GM18873 (cell line): Measurements from ENCODE around the gene ENTPD6.
"Not testable (repeated sequence)": the region's sequence is repeated elsewhere in the genome, so short reads cannot be mapped to it uniquely, and the experiment has no call there.

ENCODE experiments used
- ATAC-seq: cut with Tn5 transposase; IDR thresholded peaks from one replicate; pipeline ENCODE4 v1.9.1; 2021; ENCODE audit warnings: mild to moderate bottlenecking, moderate library complexity, moderate number of reproducible peaks; ENCODE audit not compliant: unreplicated experiment, low FRiP score

The ENTPD6 gene

DNA sequence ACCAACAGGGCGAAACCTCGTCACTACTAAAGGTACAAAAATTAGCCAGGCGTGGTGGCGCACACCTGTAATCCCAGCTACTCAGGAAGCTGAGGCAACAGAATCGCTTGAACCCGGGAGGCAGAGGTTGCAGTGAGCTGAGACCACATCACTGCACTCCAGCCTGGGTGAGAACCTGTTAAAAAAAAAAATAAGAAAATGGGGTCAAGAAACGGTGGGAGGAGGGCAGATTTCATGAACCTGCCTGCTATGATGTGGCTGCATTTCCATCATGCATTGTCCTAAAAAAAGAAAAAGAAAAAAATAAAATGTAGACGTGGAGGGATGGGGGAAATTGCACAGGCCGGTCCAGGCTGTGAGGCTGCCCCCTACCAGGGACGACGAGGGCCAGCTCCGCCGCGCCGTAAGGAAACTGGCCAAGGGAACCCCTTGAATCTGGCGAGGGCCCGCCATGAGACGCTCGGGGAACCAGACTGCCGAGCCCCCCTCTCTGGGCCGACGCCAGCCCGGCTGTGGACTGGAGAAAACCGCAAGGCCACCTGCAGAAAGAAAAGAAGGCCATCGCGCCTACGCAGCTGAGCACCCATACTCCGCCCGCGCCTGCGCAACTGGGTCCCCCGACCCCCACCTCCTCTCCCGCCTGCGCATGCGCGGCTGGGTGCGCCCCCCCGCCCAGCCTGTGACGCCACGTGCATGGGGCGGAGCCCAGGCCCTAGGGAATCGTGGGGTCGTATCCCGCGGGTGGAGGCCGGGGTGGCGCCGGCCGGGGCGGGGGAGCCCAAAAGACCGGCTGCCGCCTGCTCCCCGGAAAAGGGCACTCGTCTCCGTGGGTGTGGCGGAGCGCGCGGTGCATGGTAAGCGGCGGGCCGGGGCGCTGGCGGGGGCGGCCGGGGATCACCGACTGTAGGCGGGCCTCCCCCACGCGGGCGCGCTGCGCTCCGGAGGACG lies at the start of gene ENTPD6:
ENTPD6 (plus strand) TSS at position 699 of the 948 bp plus-strand sequence. CDS start 10,825 bp downstream, outside the sequence.
- ATAC-seq = peak; percentile 70

DNA sequence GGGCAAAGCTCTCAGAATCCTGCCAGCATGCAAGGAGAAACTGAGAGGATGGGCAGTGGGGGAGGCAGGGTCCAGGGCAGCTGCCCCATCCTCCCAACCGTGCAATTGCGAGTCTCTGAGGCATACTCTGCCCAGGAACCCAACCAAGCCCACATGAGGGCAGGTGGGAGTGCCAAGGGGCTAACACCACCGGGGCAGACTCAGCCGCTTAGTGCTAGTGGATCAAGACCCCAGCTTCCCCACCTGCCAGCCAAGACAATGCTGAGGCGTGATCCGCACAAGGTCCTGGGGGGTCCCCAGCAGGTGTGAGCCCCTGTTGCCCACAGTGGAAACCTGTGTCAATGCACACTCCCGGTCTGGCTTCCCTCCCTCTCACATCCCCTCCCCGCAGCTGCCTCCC lies 48.5 kb upstream of the ENTPD6 start:
- no peak for ATAC-seq

DNA sequence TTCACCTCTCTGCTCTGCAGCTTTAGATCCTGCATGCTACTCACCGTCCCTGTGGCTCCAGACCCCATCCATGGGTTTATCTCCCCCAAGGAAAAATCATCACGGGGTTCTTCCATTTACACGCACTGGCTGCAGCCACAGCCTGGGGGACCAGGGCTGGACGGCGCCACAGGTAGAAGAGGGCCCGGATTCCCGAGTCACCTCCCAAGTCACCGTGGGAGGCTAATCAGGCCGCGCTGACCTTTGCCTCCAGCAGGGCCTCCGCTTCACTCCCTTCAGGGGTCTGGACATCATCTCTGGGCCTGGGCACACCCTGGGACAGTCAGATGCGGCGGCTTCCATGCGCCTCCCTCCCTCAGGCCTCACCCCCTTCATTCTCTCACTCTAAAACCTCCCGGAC lies 47.8 kb upstream of the ENTPD6 start:
- ATAC-seq = no peak

DNA sequence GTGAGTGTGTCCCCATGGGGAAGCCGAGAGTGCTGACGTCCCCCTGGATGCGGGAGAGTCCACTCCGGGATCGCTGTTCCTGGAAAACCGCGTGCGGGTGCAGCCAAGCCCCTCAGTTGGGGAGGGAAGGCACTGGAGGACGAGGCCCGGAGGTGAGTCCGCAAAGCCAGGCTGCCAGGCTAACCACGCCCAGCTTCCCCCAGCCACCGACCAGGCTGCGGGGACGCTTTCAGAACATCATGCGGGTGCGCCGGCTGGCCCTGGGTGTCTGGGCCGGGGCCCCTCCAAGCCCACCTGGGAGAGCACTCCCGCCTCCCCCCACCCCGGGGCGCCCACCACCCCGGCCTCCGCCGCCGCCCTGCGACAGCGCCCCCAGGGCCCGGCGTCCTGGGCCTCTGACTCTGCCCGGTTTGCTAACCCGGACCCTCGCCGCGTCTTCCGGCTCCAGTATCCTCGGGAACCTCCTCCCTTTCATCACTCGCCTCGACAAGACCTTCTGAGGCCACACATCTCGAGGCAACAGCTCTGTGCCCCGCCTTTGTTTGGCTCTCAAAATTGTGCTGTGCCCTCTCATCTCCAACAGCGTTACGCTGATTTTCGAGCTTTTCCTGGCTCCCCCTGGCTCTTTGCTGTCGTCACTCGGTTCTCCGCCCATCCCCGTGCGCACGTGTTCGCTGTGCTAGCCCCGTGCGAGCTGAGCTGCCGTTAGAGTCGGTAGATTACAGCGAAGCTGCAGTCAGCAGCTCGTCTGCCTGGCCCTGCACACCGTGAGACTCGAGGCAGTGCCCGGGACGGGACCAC lies 47.1 kb upstream of the ENTPD6 start:
- no peak for ATAC-seq

DNA sequence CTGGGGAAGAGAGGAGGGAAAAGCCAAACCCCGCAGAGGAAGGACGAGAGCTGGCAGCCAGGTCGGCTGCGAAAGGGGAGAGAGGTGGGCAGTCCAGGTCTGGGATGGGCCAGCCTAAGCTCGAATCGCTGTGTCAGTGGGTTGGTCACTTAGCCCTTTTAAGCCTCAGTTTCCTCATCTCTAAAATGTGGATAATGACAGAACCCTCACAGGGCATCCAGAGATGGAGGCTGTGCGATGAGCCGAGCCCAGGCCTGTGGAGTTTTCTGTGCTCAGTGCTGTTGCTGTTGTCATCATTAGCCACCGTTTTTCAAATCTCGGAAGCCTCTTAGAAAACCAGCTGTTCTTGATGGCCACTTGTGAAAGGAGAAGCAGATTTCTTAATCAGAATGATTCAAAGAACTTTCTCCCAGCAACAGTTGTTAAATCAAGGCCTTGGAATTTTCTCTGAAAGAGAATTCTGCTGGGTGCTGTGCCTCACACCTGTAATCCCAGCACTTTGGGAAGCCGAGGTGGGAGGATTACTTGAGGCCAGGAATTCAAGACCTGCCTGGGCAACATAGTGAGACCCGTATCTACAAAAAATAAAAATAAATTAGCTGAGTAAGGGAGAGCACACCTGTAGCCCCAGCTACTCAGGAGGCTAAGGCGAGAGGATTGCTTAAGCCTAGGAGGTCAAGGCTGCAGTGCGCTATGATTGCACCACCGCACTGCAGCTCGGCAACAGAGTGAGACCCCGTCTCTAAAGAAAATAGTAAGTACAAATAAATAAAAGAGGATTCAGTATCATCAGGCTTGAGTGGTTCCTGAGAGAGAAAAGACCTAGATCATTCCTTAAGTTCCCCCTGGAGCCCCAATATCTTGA lies 46.3 kb upstream of the ENTPD6 start:
- no peak for ATAC-seq

DNA sequence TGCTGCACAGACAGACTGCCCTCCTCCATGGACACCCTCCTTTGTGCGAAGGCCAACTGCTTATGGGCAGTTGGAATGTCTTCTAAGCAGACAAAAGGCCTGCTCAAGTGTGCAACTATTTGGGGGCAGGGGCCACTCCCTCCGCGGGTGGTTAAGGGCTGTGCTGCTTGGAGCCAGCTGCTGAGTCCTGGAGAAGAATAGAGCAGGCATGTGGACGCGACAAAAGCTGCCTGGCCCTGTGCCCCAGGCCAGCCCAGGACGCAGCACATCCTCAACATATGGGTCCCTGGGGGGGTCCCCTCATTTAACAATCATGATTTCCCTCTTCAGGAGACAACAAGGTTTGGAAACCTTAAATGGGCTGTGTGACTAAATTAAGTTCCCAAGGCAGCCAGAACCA lies 45.5 kb upstream of the ENTPD6 start:
- no peak for ATAC-seq

DNA sequence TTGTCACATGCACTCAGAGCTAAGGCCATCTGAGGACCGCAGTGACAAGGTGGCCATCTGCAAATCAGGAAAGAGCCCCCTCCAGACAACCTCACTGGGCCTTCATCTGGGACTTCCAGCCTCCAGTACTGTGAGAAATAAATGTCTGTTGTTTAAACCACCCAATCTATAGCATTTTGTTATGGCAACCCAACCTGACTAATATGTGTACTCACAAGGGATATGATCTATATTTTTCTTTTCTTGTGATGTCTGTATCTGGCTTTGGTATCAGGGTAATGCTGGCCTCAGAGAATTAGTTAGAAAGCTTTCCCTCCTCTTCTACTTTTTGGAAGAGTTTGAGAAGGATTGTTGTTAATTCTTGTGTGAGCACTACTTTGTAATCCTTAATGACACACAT lies 37.5 kb upstream of the ENTPD6 start:
- no peak for ATAC-seq

DNA sequence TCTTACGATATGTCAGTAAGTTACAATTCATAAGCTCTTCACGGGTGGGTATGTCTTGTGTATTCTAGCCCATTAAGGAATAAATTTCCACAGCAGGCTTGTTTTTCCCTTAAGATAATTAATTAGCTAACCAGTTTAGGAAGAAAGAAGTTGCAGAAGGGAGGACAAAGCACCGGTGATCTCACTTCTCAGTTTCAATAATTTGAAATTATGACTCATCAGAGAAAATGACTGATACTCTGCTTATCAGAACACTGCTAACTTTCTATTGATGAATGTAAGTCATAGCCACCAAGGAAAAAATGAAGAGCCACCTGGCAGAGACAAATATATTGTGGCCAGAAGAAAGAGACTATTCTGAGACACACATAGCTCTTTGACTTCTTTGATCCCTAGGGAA lies 35.0 kb upstream of the ENTPD6 start:
- peak; percentile 63 for ATAC-seq

DNA sequence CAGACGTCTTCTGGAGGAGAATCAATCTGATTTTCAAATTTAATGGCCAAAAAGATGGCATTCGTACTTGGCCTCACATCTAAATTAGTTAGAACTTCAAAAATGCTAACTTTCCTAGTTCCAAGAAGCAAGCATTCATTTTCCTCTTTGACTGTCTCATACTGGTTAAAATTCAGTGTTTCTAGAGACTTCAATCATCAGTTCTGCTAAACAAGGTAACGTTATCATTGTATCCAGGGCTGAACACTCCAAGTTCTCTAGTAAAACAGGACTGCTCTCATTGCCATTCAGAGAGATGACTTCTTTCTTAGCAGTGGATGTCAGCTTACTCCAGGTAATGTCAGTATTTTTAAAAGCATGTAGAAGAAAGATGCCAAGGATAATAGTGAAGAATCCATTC lies 34.6 kb upstream of the ENTPD6 start:
- ATAC-seq = no peak

DNA sequence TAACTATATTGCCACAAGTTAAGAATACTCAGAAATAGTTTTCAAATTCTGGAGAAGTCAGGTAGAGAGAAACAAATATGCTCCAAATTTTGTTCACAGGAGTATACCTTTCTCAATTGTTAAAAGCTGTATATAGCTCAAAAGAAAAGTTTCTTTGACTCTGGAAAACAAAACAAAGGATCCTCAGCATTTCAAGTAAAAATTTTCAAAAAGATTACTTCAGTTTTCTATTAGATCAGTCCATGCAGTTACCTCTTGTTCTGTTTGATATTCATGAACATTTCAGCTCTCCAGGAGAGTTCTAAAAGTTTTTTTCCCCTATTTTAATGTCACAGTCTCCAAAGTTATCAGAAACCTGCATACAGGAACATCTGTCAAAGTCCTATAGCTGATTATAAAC lies 30.4 kb upstream of the ENTPD6 start:
- ATAC-seq = no peak

DNA sequence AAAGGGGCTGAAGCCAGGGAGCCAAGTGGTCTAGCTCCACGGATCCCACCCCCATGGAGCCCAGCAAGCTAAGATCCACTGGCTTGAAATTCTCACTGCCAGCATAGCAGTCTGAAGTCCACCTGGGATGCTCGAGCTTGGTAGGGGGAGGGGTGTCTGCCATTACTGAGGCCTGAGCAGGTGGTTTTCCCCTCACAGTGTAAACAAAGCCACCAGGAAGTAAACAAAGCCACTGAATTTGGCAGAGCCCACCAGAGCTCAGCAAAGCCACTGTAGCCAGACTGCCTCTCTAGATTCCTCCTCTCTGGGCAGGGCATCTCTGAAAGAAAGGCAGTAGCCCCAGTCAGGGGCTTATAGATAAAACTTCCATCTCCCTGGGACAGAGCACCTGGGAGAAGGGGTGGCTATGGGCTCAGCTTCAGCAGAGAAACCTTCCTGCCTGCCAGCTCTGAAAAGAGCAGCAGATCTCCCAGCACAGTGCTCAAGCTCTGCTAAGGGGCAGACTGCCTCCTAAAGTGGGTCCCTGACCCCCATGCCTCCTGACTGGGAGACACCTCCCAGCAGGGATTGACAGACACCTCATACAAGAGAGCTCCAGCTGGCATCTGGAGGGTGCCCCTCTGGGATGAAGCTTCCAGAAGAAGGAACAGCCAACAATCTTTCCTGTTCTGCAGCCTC lies 29.3 kb upstream of the ENTPD6 start:
- ATAC-seq = not testable (repeated sequence)

DNA sequence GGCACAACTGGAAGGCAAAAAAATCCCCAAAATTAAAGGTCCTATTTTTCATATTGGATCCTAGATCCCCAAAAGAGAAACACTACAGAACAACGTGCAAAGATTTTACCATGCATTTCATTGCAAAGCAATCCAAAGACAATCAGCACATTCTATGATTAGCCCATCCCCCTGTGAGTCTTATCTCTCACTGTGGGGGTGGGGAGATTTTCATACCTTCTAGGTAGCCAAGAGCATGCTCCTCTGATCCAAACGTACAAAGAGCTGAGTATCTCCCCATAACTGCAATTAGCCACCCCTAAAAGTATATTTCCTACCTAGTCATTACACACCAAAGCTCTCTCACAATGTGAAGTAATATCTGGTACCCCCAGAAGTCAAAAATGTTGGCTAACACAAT lies 22.2 kb upstream of the ENTPD6 start:
- ATAC-seq = no peak

DNA sequence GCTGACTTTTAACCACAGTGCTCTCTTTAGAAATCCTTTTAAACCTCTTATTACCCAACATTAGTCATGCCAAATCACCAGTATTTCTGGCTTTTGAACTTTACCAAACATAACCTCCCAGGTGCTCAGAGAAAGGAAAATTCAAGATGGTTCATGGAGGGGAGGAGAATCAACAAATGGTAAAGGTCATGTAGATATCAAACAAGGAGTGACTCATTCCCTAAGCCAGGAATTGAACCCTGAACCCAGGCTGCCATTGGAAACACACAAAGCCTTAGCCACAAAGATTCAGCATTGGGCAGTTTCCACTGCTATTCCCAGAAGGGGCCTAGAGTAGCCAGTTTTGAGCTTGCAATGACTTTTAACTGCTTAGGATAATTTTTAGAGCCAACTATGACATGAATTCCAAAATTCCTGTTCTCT lies 21.6 kb upstream of the ENTPD6 start:
- no peak for ATAC-seq

DNA sequence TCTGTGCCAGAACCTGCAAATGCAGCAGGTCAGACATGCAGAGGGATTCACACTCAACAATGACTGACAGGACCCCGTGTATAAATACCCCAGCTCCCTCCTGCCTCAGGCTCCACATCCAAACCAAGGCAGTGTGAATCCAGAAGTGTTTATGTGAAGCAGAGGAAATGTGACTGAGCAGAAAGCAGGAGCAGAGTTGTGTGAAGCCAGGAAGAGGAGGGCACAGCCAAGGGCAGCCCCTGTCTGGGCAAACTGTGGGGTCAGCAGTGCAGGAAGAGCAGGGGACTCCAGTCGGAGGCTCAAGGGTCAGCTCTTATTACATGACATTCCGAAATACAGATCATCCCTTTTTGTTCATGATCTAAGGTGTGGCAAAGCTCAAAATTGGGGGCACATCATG lies 19.3 kb upstream of the ENTPD6 start:
- no peak for ATAC-seq

DNA sequence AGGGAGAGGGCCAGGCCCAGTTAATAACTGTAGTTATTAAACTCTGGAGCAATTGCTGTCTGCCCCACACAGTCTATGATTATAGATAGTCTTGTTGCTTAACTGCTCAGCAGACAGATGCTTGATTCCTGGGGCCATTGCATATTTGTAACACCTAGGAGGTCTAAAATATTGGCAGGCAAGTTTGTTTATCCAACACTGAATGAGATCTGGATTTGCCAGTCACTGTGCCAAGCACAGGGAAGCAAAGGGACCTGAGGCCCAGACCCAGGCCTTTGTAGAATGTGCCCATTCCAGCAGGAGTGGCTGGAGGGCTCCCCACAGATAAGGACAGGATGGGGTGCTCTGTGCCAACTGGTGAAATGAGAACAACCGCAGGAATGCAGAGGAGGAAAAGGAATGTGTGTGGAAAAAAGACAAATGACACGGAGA lies 17.6 kb upstream of the ENTPD6 start:
- no peak for ATAC-seq

DNA sequence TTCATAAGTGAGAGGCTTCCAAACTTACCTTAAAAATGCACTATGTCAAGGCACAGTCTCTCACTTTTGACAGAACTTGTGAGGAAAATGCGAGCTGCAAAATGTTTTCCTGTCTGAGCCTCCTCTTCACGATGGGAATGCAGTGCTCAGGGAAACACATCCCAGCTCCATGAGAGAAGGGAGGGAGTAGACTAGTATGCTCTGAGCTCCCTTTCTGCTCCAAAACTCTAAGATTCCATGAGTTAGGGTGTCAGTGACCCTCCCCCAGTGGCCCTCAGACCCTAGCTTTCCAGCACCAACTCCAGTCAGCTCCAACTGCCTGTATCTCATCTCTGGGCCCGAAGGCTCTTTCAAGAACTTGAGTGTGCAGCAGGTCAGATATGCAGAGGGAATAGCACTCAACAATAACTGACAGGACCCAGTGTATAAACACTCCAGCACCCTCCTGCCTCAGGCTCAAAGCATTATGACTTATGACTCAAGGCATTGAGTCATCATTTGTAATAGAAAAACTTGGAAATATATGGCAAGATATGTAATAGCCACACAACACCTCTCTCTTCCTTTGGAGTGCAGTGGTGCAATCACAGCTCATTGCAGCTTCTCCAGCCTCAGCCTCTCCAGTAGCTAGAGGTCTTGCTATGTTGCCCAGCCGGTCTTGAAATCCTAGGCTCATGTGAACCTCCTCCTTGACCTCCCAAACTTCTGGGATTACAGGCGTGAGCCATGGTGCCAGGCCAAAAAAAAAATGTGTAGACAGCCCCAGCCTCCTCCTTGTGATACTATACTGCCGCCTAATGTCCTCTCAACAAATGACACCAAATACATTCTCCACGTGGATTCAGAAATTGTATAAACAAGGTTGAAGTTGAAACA lies 16.7 kb upstream of the ENTPD6 start:
- no peak for ATAC-seq

DNA sequence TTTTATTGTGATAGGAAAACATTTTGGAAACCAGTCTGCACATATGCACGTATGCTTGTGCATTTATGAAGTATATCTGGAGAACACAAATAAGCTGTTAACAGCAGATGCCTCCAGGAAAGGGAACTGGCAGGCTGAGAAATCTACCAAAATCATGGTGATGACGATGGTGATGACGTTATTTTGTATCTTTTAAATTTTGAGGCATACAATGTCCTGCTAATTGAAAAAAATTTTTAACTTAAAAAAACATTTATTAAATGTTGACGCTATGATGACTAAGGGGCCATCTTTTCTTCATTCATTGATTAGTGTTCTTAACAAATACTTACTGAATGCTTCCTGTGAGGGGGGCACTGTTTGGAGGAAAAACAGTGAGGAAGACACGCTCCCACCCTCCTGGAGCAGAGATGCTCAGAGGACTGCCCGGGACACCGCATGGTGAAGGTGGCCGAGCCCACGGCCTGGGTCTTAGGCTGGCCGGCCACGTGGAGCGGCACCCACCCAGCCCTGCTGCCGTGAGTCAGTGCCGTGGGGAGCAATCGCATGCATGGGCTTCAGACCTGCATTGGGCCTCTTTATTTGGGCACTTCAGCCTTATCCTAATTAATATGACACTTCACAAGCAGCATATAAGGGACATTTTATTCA lies 15.9 kb upstream of the ENTPD6 start:
- no peak for ATAC-seq

DNA sequence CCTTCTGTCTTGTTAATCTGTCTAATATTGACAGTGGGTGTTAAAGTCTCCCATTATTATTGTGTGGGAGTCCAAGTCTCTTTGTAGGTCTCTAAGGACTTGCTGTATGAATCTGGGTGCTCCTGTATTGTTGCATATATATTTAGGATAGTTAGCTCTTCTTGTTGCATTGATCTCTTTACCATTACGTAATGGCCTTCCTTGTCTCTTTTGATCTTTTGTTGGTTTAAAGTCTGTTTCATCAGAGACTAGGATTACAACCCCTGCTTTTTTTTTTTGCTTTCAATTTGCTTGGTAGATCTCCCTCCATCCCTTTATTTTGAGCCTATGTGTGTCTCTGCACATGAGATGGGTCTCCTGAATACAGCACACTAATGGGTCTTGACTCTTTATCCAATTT lies 11.1 kb upstream of the ENTPD6 start:
- ATAC-seq = not testable (repeated sequence)
